ENCODE data around the gene NAV2.

The NAV2 gene

DNA sequence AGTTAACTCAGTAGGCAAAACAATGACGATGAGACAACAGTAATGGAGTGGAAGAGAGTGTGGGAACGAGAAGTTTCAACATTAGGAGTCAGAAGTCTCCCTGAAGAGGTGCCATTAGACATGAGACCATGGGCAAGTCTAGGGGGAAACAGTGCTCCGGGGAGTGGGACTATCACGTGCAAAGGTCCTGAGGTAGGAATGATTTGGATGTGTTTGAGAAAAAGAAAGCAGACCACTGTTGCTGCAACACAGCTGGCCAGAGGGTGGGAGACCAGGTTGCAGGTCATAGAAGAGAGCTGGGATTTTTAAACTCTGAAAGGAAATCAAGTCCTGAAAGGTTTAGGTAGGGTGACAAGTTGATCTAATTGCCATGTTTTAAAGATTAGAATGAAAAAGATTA is 63.0 kb downstream of the NAV2 start:
- DNase-seq (ENCODE audit: low read depth) = no peak

- DNase-seq (ENCODE audit: low read depth) = no peak
These were observed 64.4 kb downstream of the NAV2 start for GRCh38 chr11:19777039-19777376.

DNA sequence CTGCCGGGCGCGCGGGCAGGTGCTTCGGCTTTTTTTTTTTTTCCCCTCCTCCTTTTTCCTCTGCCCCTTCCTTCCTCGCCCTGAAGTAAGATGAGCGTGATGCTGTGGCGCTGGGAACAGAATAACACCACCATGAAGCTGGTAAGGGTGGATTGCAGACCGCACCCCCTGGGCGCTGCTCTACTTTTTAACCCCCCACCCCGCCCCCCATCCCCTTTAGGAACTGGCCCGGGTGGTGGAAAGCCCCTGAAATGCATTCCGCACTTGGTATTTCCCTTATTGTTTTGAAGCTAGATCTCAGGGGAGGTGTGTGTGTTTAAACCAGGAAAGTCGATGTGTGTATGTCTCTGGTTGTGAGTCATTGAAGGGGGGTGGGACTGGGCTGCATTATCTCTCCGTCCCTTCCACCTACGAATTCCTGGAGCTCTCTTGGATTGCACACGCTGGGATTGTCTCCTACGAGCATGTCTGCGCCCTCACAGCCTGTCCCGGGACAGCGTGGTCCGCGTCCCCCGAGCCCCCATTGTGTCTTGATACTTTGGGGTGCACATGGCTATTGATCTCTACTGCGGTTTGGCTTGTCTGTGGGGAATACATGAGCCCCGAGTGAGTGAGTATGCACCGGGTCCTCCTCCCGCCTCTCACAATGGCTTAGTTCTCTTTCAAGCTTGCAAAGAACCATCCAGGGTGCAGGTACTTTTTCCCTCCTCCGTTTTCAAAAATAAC is 64.9 kb downstream of the NAV2 start:
- no peak for DNase-seq (ENCODE audit: low read depth)

DNA sequence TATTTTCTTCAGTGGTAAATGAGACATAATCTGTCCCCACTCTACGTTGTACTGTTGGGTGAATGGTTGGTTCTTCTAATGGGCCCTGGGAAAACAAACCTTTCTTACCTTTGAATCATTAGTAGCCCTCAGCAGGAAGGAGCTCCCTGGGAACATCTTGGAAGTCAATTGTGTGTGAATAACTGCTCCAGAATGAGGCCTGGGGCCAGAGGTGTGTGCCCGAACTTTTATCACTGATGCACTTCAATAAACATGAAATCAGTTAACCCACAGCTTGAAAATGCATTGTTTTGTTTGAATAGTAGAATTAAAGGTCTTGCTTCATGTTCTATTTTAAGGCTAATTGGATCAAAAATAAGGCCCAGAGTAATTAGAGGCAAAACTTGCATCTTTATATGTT is 67.1 kb downstream of the NAV2 start:
- DNase-seq (ENCODE audit: low read depth) = no peak

DNA sequence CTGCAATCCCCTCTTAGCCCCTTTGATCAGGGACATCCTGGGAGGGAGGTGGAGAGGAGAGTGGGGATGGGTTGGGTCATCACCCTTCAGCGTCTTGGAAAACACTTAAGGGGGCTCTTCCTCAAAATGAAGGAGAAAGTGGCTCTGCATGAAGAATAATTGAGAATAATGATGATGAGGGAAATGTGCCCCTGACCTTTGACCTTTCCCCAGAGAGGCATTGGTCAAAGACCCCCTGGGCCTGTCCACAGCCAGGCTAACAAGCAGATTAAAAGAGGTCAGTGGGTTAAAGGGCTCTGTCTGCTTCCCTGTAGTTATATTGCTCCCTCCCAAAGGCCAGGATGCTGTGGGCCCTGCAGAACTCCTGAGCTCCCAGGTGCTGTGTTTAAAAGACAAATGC is 68.7 kb downstream of the NAV2 start:
- no peak for DNase-seq (ENCODE audit: low read depth)

DNA sequence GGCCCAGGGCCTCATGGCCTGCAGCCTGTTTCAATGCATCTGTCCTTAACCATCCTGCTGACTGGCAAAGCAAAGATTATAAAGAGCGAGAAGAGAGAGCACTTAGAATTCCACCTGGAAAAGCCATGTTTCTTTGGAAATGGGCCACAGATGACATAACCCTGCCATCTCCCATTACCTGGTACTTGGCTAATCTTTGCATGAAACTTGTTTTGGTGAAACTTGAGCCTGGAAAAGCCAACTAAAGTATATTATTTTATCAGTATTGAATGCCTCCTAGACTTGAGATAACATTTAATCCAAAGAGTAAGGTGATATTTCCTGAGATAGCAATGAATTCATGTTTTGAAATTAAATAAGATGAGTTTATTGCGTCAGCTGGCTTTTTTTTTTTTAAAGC is 72.6 kb downstream of the NAV2 start:
- no peak for DNase-seq (ENCODE audit: low read depth)

DNA sequence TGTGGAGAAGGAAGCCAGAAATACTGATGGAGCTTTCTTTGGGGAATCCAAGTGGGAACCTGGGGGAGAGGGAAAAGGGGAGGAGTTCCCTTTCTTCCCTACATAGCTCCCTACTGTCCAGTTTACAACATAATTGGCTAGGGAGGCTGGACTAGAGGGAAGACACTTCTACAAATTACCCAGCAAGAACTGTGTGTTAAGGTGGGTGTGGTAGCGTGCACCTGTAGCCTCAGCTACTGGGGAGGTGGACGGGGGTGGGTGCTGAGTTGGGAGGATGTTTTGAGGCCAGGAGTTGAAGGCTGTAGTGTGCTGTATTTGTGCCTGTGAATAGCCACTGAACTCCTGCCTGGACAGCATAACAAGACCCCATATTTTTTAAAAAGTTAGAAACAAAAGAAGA is 74.0 kb downstream of the NAV2 start:
- no peak for DNase-seq (ENCODE audit: low read depth)

DNA sequence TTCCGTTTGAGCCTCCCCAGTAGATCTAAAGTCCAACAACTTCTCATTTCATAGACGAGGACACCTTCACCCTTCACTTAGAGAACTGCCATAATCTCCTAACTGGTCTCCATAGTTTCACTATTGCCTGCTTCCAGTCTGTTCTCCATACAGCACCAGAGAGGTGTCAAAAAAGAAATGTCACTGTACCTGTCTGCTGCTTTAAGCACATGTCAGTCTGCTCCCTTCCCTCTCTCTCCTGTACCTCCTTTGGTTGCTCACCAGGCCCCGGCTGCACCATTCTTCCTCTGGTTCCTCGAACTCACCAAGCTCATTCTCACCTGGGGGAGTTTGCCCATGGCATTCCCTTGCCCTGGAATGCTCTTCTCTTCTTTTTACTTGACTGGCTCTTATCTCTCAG is 75.8 kb downstream of the NAV2 start:
- no peak for DNase-seq (ENCODE audit: low read depth)

GRCh38 chr11:19789245-19789644 is 76.6 kb downstream of the NAV2 start:
- DNase-seq (ENCODE audit: low read depth) = no peak

DNA sequence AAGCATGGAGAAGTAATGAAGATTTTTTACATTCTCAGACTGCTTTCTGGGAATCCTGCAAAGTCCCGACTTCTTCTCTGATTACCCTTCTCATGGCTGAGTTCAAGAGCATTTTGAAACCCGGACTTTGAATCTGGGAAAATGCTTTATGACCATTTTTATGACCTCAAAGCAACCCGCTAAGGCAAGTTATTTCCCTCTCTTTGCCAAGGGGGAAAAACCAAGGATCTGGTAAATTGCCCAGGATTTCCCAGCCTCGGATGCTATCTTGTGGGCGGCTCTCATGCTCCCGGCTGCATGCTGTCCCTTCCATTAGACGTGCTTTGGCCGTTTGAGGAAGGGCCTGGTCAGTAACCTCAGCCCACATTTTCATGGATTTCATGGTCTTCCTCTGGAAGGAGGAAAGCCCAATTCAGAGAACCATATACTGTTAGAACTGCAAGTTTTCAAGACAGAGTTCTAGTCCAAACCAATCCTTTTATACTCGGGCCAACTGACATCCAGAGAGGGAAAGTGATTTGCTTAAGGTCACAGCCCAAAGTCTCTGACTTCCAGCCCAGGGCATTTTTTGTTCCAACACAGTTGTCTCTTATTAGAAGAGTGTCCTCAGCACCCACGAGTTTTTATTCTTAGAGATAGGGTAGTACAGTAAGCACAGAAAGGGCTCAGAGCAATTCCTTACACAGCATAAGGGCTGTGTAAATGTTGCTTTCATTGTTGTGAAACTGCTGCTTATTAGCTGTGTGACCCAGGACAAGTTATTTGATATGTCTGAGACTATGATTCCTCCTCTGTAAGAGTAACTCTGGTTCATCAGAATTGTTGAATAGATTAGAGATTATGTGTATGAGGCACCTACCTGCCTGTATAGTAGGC is 77.4 kb downstream of the NAV2 start:
- DNase-seq (ENCODE audit: low read depth) = no peak

DNA sequence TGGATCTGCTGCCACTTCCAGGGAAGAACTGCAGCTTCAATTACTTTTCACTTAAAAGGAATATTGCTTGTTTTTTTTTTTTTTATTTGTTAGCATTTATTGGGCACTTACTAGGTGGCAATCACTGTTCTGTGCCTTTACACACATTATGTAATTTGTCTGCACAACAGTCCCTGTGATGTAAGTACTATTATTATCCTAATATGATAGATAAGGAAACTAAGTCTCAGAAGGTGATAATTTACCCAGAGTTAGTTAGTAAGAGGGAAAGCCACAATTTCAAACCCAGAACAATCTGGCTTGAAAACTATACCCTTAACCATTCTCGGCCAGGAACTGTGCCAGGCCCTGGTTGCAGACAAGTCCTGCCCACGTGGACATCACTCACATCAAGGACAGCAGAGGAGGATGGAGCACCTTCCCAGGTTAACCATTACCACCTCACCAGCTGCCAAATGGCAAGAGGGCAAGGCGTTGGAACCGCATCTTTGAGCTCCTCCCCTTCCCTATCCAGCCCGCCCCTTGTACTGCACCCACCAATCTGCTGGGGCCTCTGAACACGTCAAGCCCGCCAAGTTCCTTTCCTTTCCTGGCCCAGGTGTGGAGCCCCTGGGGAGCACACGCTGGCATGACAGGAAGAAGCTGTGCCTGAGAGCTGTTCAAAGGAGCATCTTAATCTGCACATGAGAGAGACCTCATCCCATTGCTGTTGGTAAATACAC is 78.4 kb downstream of the NAV2 start:
- DNase-seq (ENCODE audit: low read depth) = no peak

- DNase-seq (ENCODE audit: low read depth) = no peak
These were observed 79.9 kb downstream of the NAV2 start for GRCh38 chr11:19792510-19792909.

DNA sequence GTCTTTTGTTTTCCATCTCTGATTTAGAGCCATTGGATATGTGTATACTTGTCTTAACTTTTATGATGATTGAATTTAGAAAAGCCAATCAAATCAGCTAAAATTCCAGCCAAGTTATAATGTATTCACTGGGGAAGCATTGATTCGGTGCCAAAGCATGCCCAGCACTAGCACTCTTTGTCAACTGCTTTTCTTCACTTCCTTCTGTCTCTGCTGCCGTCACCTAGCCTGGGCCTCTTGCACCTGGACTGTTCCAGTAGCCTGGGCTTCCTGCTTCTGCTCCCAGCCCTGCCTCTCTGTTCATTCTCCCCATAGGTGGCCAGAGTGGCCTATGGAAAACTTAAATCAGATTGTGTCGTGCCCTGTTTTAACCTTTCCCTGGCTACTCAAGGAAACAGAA is 80.7 kb downstream of the NAV2 start:
- DNase-seq (ENCODE audit: low read depth) = no peak

DNA sequence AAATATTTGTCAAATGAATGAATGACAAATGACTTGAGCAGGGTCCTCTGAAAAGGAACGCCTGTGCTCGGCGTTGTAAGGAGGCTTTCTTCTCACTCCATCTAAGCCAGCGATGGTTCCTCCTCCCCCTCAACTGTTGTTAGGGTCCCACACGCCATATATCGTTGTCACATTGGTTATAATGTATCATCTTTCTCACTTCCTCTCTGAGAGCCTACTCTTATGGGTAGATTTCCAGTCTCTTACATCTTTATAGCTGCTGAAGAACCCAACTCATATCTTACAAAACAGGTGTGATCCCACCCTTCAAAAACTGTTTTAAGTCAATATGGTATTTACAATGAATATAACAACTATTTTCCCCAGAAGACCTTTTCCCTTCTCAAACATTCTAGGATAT is 81.5 kb downstream of the NAV2 start:
- DNase-seq (ENCODE audit: low read depth) = no peak

DNA sequence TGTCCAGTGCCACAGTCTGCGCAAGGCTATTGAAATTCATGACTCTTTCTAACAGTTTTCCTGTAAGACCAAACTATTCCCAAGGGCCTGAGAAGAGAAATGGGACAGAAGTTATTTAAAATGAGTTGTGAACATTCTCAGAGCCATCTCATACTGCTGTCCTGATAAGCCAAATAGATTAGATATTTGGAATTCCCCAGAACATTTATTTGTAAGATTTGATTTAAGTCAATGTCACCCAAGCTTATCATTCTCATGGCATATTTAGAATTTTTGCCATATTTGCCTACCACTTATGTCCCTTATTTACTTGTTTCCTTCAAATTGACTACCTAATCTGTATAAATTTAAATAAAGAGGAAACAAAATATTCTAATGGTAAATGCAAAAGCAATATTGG is 82.4 kb downstream of the NAV2 start:
- DNase-seq (ENCODE audit: low read depth) = no peak

DNA sequence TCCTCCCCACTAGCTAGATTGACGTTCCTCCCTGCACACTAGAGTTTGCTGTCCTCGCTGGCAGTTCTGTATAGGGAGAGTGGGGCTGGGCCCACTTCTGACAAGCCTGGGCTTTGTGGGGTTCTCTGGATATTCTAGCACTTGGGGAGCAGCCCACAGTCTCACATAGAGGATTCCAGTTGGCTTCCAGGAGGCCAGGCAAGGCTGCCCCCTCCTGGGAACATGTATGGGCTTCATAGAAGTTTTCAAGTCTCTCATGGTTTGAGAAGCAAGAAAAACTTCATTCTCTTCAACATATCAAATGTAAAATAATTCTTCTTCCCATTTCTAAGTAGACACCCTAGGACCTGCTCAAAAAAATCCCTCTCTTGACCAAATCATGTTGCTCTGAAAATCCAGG is 87.5 kb downstream of the NAV2 start:
- no peak for DNase-seq (ENCODE audit: low read depth)

DNA sequence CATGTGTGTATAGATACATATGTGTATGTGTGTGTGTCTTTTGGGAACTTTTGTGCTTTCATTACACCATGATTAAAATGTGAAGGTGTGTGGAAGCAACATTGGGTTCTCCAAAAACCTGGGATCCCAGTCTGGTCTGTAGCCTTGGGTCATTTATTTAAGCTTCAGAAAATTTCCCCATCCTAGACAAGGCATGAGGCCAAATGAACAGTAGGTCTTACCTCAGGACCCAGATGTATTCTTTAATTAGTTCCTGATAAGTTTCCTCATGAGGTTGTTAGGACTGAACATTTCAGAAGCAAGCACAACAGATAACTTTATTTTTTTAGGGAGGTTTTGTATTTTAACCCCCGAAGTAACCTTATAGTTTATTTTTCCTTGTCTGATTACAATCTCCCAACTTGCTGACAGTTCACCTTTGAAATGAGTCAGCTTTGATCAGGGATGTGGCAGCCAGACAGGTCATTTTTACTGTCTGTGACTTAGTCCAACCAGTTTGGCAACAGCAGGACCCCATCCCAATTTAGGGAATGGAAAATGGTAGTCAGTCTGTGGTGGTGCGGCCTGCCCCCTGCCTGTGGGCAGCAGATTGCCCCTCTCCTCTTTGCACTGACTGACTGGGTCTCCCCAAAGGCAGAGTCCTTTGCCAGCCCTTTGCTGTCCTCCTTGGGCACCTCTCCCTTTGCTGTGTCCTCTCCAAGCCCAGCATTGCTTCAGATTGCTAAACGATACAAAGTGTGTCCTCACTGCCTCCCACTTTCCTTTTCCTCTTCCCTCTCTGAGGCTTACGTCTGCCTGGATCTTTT is 88.3 kb downstream of the NAV2 start:
- no peak for DNase-seq (ENCODE audit: low read depth)

DNA sequence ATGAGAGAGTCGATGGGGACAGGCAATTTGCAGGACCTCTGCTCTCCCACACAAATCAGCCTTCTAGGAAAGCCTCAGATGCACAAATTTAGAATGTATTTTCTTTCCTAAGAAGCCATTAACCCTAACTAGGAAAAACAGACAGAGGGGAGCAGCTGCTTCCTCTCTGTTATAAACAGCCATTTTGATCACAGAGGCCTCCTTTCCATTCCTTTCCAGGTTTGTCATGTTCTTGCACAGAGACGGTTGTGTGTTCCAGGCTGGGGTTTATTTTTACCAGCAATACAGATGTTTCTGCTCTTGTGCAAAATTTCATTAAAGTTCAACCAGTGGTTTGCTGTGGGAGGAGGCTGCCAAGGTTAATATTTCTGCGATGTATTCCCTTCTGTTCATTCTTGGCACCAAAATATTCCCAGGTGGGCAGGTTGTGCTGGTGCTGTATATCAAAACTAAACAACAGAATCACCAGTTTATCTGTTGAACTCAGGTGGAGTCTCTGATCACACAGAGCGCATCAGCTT is 90.2 kb downstream of the NAV2 start:
- DNase-seq (ENCODE audit: low read depth) = no peak

- DNase-seq (ENCODE audit: low read depth) = no peak
These were observed 90.9 kb downstream of the NAV2 start for GRCh38 chr11:19803506-19803998.

DNA sequence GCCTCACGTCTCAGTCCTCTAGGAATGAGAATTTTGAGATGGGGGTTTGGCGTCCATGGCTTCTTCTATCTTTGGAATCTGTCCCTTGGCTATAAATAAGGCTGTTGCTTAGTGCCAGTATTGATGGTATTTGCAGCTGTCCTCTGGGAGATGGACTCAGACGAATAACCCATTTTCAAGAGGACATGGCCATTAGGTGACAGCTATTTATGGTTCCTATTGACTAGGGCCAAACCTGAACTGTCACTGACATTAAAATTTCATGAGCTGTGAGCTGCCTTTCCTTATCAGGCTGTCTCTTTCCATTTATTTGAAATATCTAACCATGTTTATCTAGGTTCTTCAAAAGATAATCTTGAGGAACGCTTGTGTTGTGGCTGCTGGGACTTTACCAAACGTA is 92.7 kb downstream of the NAV2 start:
- no peak for DNase-seq (ENCODE audit: low read depth)

DNA sequence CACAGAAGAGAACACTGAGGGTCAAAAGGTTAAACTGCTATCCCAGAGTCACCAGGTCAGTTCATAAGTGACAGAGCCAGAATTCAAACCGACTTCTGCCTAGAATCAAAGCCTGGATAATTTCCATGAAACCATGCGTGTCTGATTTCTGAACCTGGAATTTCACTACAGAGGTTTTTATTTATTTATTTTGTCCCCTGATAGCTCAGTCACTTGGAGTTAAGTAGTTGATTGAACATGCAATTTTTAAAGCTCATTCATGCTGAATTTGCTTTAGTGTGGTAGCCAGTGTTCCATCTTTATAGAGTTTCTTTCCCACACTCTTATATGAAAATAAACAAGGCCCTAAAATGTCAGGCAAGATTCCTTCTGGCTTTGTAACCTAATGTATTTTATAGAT is 93.2 kb downstream of the NAV2 start:
- no peak for DNase-seq (ENCODE audit: low read depth)

DNA sequence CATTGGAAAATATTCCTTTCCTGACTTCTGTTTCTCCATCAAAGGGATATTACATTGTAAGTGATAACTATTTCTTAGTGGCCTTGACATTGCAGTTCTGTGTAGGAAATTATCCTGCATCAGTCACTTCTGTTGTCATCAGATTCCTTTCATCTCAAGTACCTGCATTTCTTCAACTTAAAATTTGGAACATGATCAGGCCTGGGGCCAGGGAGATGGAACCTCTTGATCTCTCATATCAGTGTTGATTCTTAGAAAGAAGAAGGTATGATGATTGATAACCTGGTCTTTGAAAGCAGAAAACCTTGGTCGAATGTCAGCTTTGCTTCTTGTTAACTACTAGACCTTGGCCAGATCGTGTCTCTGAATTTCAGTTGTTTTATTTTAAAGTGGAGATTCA is 93.6 kb downstream of the NAV2 start:
- DNase-seq (ENCODE audit: low read depth) = no peak

All from T follicular helper cell (primary cell).